ENCODE results near the gene CPEB1. TPM values are rescaled to one million over a fixed set of nuclear protein-coding genes. Genes with fewer than 3 reads are reported as not detected.

CPEB1 gene
- total and polyA plus RNA-seq, 2 of the 13 experiments (the other 11 are each of a cell fraction or from before 2014, with no cell fraction given) = 0.03 to 0.07 TPM

- peak; percentile 92 for TF ChIP-seq GABPA (IDR thresholded peaks at IDR 0.05; ENCODE audit: low read depth, low read length)
- peak; percentile 94 for TF ChIP-seq GABPA (CRISPR knock-in tag; IDR thresholded peaks at IDR 0.05; ENCODE audit: low read depth)
- TF ChIP-seq ZNF572 (CRISPR knock-in tag; IDR thresholded peaks at IDR 0.05) = peak; percentile 7
- TF ChIP-seq ZNF775 (CRISPR knock-in tag; IDR thresholded peaks at IDR 0.05; ENCODE audit: borderline replicate concordance) = no peak; the same call in 1 of the 2 replicates
- peak; percentile 75 for TF ChIP-seq KDM4B (CRISPR knock-in tag; IDR thresholded peaks at IDR 0.05)
- no peak; the same call in 1 of the 2 replicates for TF ChIP-seq JUN (CRISPR knock-in tag; IDR thresholded peaks at IDR 0.05)
- TF ChIP-seq SMARCC2 (IDR thresholded peaks at IDR 0.05) = no peak
- TF ChIP-seq ZNF44 (CRISPR knock-in tag; IDR thresholded peaks at IDR 0.05) = peak; percentile 85; the same call in 1 of the 2 replicates
- TF ChIP-seq CSRNP1 (CRISPR knock-in tag; IDR thresholded peaks at IDR 0.05) = no peak; the same call in 1 of the 2 replicates
- no peak for TF ChIP-seq RBM22 (optimal IDR thresholded peaks at IDR 0.05; ENCODE audit: low read length)
- TF ChIP-seq ZSCAN12 (CRISPR knock-in tag; IDR thresholded peaks at IDR 0.05) = peak; percentile 91
- peak; percentile 4; the same call in 1 of the 2 replicates for TF ChIP-seq NFATC3 (CRISPR knock-in tag; IDR thresholded peaks at IDR 0.05)
- TF ChIP-seq ZNF30 (CRISPR knock-in tag; IDR thresholded peaks at IDR 0.05) = 0 out of 2 replicates have a peak, but pooled peaks have one; percentile 32
- no peak for TF ChIP-seq NBN (conservative IDR thresholded peaks at IDR 0.05)
- peak; percentile 92 for TF ChIP-seq ZBTB25 (CRISPR knock-in tag; IDR thresholded peaks at IDR 0.05)
- no peak for TF ChIP-seq NFE2L1 (CRISPR knock-in tag; IDR thresholded peaks at IDR 0.05; ENCODE audit: borderline replicate concordance)
- no peak for TF ChIP-seq AGO1 (IDR thresholded peaks at IDR 0.05; ENCODE audit: low read depth, low read length, poor library complexity, severe bottlenecking)
- TF ChIP-seq HHEX (CRISPR knock-in tag; IDR thresholded peaks at IDR 0.05) = no peak
- TF ChIP-seq ZFX (CRISPR knock-in tag; IDR thresholded peaks at IDR 0.05; ENCODE audit: low read depth) = peak; percentile 91
- peak; percentile 44; the same call in 1 of the 2 replicates for TF ChIP-seq CENPT (CRISPR knock-in tag; IDR thresholded peaks at IDR 0.05; ENCODE audit: low read depth)
- TF ChIP-seq, protein P1, sequence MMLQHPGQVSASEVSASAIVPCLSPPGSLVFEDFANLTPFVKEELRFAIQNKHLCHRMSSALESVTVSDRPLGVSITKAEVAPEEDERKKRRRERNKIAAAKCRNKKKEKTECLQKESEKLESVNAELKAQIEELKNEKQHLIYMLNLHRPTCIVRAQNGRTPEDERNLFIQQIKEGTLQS (CRISPR knock-in tag; IDR thresholded peaks at IDR 0.05) = no peak
- peak; percentile 22; the same call in 1 of the 2 replicates for TF ChIP-seq KLF15 (CRISPR knock-in tag; IDR thresholded peaks at IDR 0.05; ENCODE audit: borderline replicate concordance)
- peak; percentile 11; the same call in 1 of the 2 replicates for TF ChIP-seq ZNF773 (CRISPR knock-in tag; IDR thresholded peaks at IDR 0.05; ENCODE audit: borderline replicate concordance)
- TF ChIP-seq ZNF546 (CRISPR knock-in tag; conservative IDR thresholded peaks at IDR 0.05) = peak; percentile 47; the same call in 1 of the 2 replicates
- no peak for TF ChIP-seq HIC2 (CRISPR knock-in tag; IDR thresholded peaks at IDR 0.05; ENCODE audit: low read depth)
- peak; percentile 91 for TF ChIP-seq ZNF556 (CRISPR knock-in tag; IDR thresholded peaks at IDR 0.05; ENCODE audit: borderline replicate concordance)
These were observed 106.8 kb downstream of the CPEB1 start, which contains the start of gene RPS17 (continued) for GRCh38 chr15:82540055-82540983.

Measured in HepG2 (cell line).